Astrocyte (in vitro differentiated cells and primary cell): Measurements from ENCODE around the gene PLEKHA6.

ENCODE experiments used
- CTCF ChIP-seq: IDR thresholded peaks from 2 replicates; pipeline ENCODE4 v1.5.1; 2011; ENCODE audit warnings: low read depth, mild to moderate bottlenecking, inconsistent platforms, low read length, moderate library complexity; ENCODE audit not compliant: insufficient read depth
- EZH2 ChIP-seq: IDR thresholded peaks from 2 replicates; pipeline ENCODE4 v1.6.1; 2012; ENCODE audit warnings: mild to moderate bottlenecking, low read length, inconsistent platforms; ENCODE audit not compliant: insufficient read depth

- TF ChIP-seq CTCF (no peak), EZH2 (no peak)
These were observed 41.4 kb downstream of the PLEKHA6 start for GRCh38 chr1:204318324-204318723.
